K562 (cell line): ENCODE measurements around the gene SLC25A10. TPM values are rescaled to one million over a fixed set of nuclear protein-coding genes. Genes with fewer than 3 reads are reported as not detected.

ENCODE experiments used
- CHAMP1 ChIP-seq: fragments of 450-650 bp; IDR thresholded peaks from 2 replicates; pipeline ENCODE4 v1.6.1; 2016; ENCODE audit warnings: mild to moderate bottlenecking
- HNRNPL ChIP-seq: fragments of 200-400 bp; formaldehyde crosslinking; IDR thresholded peaks from 2 replicates; pipeline ENCODE4 v1.6.1; 2017; ENCODE audit warnings: low read depth, mild to moderate bottlenecking, low read length
- MGA ChIP-seq: fragments of 450-650 bp; IDR thresholded peaks from 2 replicates; pipeline ENCODE4 v1.6.1; 2016; ENCODE audit warnings: mild to moderate bottlenecking, moderate library complexity
- MNT ChIP-seq, 2 experiments: fragments of 450-650 bp; conservative IDR thresholded peaks; 2 replicates each; pipeline ENCODE4 v1.6.1; 2017; ENCODE audit warnings: mild to moderate bottlenecking in 2 of 2, moderate library complexity in 2 of 2
- PRDM10 ChIP-seq: fragments of 450-650 bp; IDR thresholded peaks from 2 replicates; pipeline ENCODE4 v1.6.1; 2018; ENCODE audit not compliant: partially characterized antibody
- RNF2 ChIP-seq: sonication (generic); IDR thresholded peaks from 2 replicates; pipeline ENCODE4 v1.6.1; 2016
- TCF7L2 ChIP-seq: fragments of 150-350 bp; IDR thresholded peaks from 2 replicates; pipeline ENCODE4 v1.6.1; 2016; ENCODE audit warnings: low read depth, mild to moderate bottlenecking, low read length, moderate library complexity
- polyA plus RNA-seq, 8 experiments: library from polyadenylated mRNA; depleted of rRNA in 4 of 8; stranded (reverse) in 5 of 8; unstranded in 3 of 8; fragments of >200 nt; fragmentation: Nextera tagmentation in 2 of 8; fragmentation: Illumina TruSeq in 1 of 8; extraction: Ambion mirVana in 2 of 8; extraction: Trizol in 1 of 8; gene quantifications; 2 replicates each; pipeline versions ENCODE4 v1.2.1 to v1.2.3, GENCODE V29; 2011 to 2014; ENCODE audit warnings: inconsistent platforms in 1 of 8, missing spikeins in 1 of 8
- total RNA-seq, 7 experiments: library from RNA; depleted of rRNA in 6 of 7; stranded (reverse); fragments of >200 nt in 6 of 7; fragmentation: Illumina TruSeq in 2 of 7; extraction: Trizol in 2 of 7; gene quantifications; 2 replicates each; pipeline versions ENCODE4 v1.2.1 to v1.2.3, GENCODE V29; 2011 to 2021; ENCODE audit warnings: low replicate concordance in 1 of 7

Gene SLC25A10
- total and polyA plus RNA-seq, 9 of the 15 experiments (the other 6 are each of a cell fraction or from before 2014, with no cell fraction given) = 0.10 to 85.6 (median 34.3) TPM

- TF ChIP-seq MGA (peak; percentile 97), CHAMP1 (no peak), HNRNPL (peak; percentile 56; the same call in 1 of the 2 replicates), PRDM10 (no peak), MNT (conservative IDR thresholded peaks at IDR 0.05) (peak; percentile 94 to 96), TCF7L2 (no peak), RNF2 (peak; percentile 77)
Measured at GRCh38 chr17:81711814-81712467, at the start of gene SLC25A10 (continued).
